C4-2B (cell line): ENCODE results near the gene HIVEP3.
"Not testable (repeated sequence)": the region's sequence is repeated elsewhere in the genome, so short reads cannot be mapped to it uniquely, and the experiment has no call there.

Source experiments
- H3K27ac ChIP-seq: fragments of 450-650 bp; 2 replicates; pipeline ENCODE4 v1.5.1; 2017
- CTCF ChIP-seq: fragments of 450-650 bp; conservative IDR thresholded peaks from 2 replicates; pipeline ENCODE4 v1.5.1; 2017; ENCODE audit warnings: mild to moderate bottlenecking
- ZFX ChIP-seq: fragments of 450-650 bp; IDR thresholded peaks from 2 replicates; pipeline ENCODE4 v1.6.1; 2017

HIVEP3 gene

DNA sequence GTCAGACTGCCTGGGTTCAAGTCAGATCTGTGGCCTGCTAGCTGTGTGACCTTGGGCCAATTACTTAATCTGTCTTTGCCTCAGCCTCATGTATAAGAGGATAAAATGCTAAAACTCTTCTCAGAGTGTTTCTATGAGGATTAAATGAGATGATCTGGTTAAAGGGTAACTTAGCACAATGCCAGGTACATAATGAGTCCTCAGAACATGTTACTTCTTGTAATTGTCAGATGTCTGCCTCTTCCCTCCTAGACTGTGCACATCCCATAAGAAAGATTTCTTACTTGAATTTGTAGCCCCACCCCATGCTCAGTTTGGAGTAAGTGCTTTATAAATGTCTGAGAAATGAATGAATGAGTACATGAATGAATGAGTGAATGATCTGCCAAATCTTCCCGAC lies 34.6 kb upstream of the HIVEP3 start:
- TF ChIP-seq CTCF = no peak
- TF ChIP-seq ZFX = no peak
- no peak overlapping the region for H3K27ac ChIP-seq

GRCh38 chr1:41952208-41952607 lies 33.5 kb upstream of the HIVEP3 start:
- H3K27ac ChIP-seq = no peak overlapping the region
- TF ChIP-seq CTCF (no peak), ZFX (no peak)

DNA sequence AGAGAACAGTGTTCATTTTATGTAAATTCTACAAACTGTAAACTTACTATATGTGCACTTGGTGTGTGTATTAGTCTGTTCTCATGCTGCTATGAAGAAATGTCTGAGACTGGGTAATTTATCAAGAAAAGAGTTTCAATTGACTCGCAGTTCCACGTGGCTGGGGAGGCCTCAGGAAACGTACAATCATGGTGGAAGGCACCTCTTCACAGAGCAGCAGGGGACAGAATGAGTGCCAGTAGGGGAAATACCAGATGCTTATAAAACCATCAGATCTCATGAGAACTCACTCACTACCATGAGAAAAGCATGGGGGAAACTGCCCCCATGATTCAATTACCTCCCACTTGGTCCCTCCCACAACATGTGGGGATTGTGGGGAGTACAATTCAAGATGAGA lies 32.8 kb upstream of the HIVEP3 start:
- not testable (repeated sequence) for H3K27ac ChIP-seq

- H3K27ac ChIP-seq = no peak overlapping the region
- no peak for TF ChIP-seq ZFX
- TF ChIP-seq CTCF = no peak
These were observed 32.1 kb upstream of the HIVEP3 start for GRCh38 chr1:41950820-41951219.

DNA sequence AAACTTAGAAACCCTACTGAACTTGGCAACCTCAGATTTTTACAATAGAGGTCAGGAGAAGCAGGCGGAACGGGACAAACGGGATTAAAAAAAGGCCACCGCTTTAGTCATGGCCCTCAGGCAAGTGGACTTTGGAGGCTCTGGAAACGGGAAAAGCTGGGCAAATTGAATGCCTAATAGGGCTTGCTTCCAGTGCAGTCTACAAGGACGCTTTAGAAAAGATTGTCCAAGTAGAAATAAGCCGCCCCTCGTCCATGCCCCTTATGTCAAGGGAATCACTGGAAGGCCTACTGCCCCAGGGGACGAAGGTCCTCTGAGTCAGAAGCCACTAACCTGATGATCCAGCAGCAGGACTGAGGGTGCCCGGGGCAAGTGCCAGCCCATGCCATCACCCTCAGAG lies 27.2 kb upstream of the HIVEP3 start:
- H3K27ac ChIP-seq = not testable (repeated sequence)

GRCh38 chr1:41943717-41944116 lies 25.0 kb upstream of the HIVEP3 start:
- TF ChIP-seq ZFX = no peak
- no peak for TF ChIP-seq CTCF
- H3K27ac ChIP-seq = no peak overlapping the region

DNA sequence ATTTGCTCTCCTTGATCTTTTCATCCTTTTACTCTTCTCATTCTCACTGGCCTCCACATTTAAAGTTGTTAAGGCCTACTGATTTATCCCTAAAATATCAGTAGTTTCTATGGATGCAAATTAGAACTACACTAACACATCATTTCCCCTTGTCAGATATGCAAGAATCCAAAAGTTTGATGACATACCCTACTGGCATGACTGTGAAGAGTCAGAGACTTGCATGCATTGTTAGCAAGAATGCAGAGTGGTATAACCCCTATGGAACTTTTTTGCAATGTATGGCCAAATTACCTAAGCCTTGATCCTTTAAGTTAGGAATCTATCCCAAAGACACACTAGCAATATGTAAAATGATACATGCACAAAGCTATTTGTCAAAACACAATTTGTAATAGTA lies 23.6 kb upstream of the HIVEP3 start:
- no peak for TF ChIP-seq CTCF
- TF ChIP-seq ZFX = no peak

DNA sequence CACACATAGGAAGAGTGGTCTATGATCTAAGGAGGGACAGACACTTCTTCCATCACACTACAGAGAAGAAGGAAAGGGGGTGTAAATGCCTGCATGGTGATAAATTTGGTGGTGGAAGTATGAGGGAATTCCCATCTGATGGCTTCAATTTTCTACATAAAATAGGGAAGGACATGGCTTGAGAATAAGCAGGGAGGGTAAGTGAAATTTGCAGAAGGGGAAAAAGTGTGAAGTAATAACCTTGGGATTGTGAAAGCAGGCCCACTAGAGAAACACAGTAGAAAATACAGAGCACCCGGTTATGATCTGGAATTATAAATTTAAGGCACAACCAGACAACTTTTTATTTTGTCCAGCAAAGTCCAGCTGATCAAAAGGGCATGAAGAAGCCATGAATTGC lies 22.7 kb upstream of the HIVEP3 start:
- no peak for TF ChIP-seq ZFX
- TF ChIP-seq CTCF = no peak

More for the DNA sequence above, 23.6 kb upstream of the HIVEP3 start:
- H3K27ac ChIP-seq = no peak overlapping the region

DNA sequence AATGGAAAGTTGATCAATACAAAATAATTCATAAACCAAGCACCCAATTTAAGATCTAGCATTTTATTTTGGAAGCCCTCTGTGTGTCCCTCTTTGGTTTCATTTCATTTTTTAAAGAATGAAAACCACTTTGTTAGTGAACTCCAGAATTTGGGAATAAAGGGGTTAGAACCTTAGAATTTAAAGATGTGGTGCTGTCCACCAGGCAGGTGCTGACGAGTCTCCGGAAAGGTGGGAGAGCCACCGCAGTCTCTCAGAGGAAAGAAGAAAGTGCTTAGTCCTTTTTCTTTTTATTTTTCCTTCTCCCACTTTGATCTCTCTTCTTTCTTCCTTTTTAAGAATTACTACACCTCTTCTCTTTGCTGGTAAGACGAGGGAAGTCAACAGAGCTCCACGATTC lies 20.5 kb upstream of the HIVEP3 start:
- TF ChIP-seq ZFX = no peak
- TF ChIP-seq CTCF = no peak

More for the DNA sequence above, 22.7 kb upstream of the HIVEP3 start:
- no peak overlapping the region for H3K27ac ChIP-seq

More for the DNA sequence above, 20.5 kb upstream of the HIVEP3 start:
- H3K27ac ChIP-seq = no peak overlapping the region
